Heart left ventricle (tissue), 16 donors: ENCODE data around the gene FAM219B. TPM values are rescaled to one million over a fixed set of nuclear protein-coding genes. Genes with fewer than 3 reads are reported as not detected.

Source experiments
- ATAC-seq, 4 donors: fragments of 200-7000 bp; cut with Tn5 transposase; one replicate each; pipeline ENCODE4 v1.9.1; 2020 to 2022; ENCODE audit warnings: moderate library complexity in 4 of 4, mild to moderate bottlenecking in 3 of 4, moderate number of reproducible peaks in 1 of 4
- DNase-seq, 5 donors: peaks; one replicate each; pipeline ENCODE4 v3.0.0-alpha.2; 2020
- H3K27ac ChIP-seq, 12 donors: fragments of 200-600 bp; sonication (generic) in 4 of 12; one replicate each; pipeline versions ENCODE4 v1.5.0 to v1.8.0; 2016 to 2022; ENCODE audit warnings: mild to moderate bottlenecking in 2 of 12
- H3K27me3 ChIP-seq, 9 donors: fragments of 200-600 bp; sonication (generic) in 2 of 9; one replicate each; pipeline versions ENCODE4 v1.5.1 to v1.8.0; 2016 to 2022; ENCODE audit warnings: mild to moderate bottlenecking in 3 of 9
- H3K36me3 ChIP-seq, 9 donors: fragments of 200-600 bp; sonication (generic) in 2 of 9; one replicate each; pipeline versions ENCODE4 v1.5.0 to v1.8.0; 2018 to 2022; ENCODE audit warnings: mild to moderate bottlenecking in 2 of 9
- H3K4me1 ChIP-seq, 12 donors: fragments of 200-600 bp; sonication (generic) in 4 of 12; one replicate each; pipeline versions ENCODE4 v1.5.0 to v1.8.0; 2016 to 2022; ENCODE audit warnings: mild to moderate bottlenecking in 3 of 12
- H3K4me3 ChIP-seq, 12 donors: fragments of 200-600 bp; sonication (generic) in 4 of 12; one replicate each; pipeline versions ENCODE4 v1.5.0 to v1.8.0; 2017 to 2022; ENCODE audit warnings: mild to moderate bottlenecking in 9 of 12, moderate library complexity in 4 of 12
- H3K9me3 ChIP-seq, 12 donors: fragments of 200-600 bp; sonication (generic) in 4 of 12; one replicate each; pipeline versions ENCODE4 v1.5.0 to v1.8.0; 2016 to 2022; ENCODE audit warnings: mild to moderate bottlenecking in 1 of 12
- CTCF ChIP-seq, 12 donors: fragments of 200-600 bp; sonication (generic) in 4 of 12; IDR thresholded peaks; one replicate each; pipeline versions ENCODE4 v1.5.0 to v1.8.0; 2018 to 2022; ENCODE audit warnings: antibody characterized with exemption in 12 of 12, mild to moderate bottlenecking in 5 of 12
- POLR2A ChIP-seq, 2 donors: fragments of 450-650 bp; IDR thresholded peaks; one replicate each; pipeline ENCODE4 v1.6.1; 2017; ENCODE audit warnings: antibody characterized with exemption in 2 of 2, mild to moderate bottlenecking in 2 of 2, moderate library complexity in 2 of 2
- WGBS, 4 donors: extraction: QIAGEN DNeasy Blood & Tissue Kit in 2 of 4; methylation state at CpG; one replicate each; pipeline versions ENCODE4 v1.1.5 to v1.1.7; 2013 to 2018; 5-methylcytosine and 5-hydroxymethylcytosine counted together
- intact Hi-C, 10 donors: fragments of 100-400 bp; cut with DNase I; formaldehyde crosslinking; loops; one replicate each; pipeline versions ENCODE4 v1.11.1 to v1.14.2; 2022
- polyA plus RNA-seq, 2 donors: library from polyadenylated mRNA; stranded (reverse); fragments of 200-250 nt; gene quantifications; one replicate each; pipeline ENCODE4 v1.2.3, GENCODE V29; 2013
- total RNA-seq, 9 donors: library from RNA; depleted of rRNA in 2 of 9; stranded (reverse); fragments of >200 nt in 2 of 9; fragmentation: NEBNext Ultra II Directional in 3 of 9; extraction: Animal tissue kit (Norgen Biotek cat#: 25700) in 3 of 9; gene quantifications; one replicate each; pipeline versions ENCODE4 v1.1.0 to v1.2.4, GENCODE V29; 2016 to 2023
- donor health status: ischemic (EF 13 %, LVEDD 7.1; RV severe dilation, severe dysfunction).
- donor health status: healthy with polysubstance abuse.
- donor health status: DM: no; HTN: yes; CAD: no.
- donor health status: DM: no; HTN: no; CAD: no.
- donor health status: ischemic (EF 25% LVEDD 6.9; RV normal size, moderate dysfunction).
- donor health status: ischemic (EF 25% LVEDD 5.7; RV mildly dilated, moderate dysfunction).
- donor health status: healthy.
- donor health status: DM: yes; HTN: yes; CAD: no.
- donor health status: ischemic (EF 35%, LVEDD 5.7; RV mildly dilated, moderate dysfunction).
- donor health status: nonischemic (EF 11% LVEDD 7.7; RV severe dilation, severe dysfunction).
- donor health status: DM: yes; HTN: yes; CAD: no.
- donor health status: PGD.
- donor health status: ischemic (EF 29% LVEDD 5.4; RV normal size, mild dysfunction).
- donor health status: nonischemic (EF 23%, LVEDD 6.1; RV moderate dilation, normal function).

Gene FAM219B
- total and polyA plus RNA-seq, 11 donors = 31.3 to 110 (median 86.1) TPM

GRCh38 chr15:74904190-74904805 is 2.4 kb downstream of the FAM219B start:
- TF ChIP-seq POLR2A (IDR thresholded peaks at IDR 0.05) = no peak
- no peak for TF ChIP-seq CTCF (IDR thresholded peaks at IDR 0.05)
- intact Hi-C loops = loop anchor here in 7 of 10 donors (5.0 to 10.0 kb wide), 5 partner anchors 47 to 132 kb away; partner anchors contain the start of gene ULK3 (in 3 of the 7)
- Histone ChIP-seq H3K36me3 (peaks cover 3 to 57% (median 55%) of the 10 kb centered on the region in 9 donors), H3K27me3 (no peaks in the 10 kb centered on the region), H3K4me1 (peaks cover 0 to 38% (median 24%) of the 10 kb centered on the region in 12 donors), H3K4me3 (no peak overlapping the region), H3K9me3 (no peaks in the 10 kb centered on the region), H3K27ac (no peak overlapping the region)
- 90 to 92% (median 91%) methylated on average over 7 of the region's 7 CpGs for WGBS, 4 donors
- ATAC-seq (no peak), DNase-seq (no peak)

- DNase-seq (no peak), ATAC-seq (no peak)
- WGBS, 4 donors = 93 to 100% (median 95%) methylated on average over 1 of the region's 1 CpG
- Histone ChIP-seq H3K36me3 (peaks cover 3 to 63% (median 62%) of the 10 kb centered on the region in 9 donors), H3K4me3 (no peak overlapping the region), H3K27me3 (no peaks in the 10 kb centered on the region), H3K27ac (no peak overlapping the region), H3K4me1 (peaks cover 0 to 38% (median 24%) of the 10 kb centered on the region in 12 donors), H3K9me3 (no peaks in the 10 kb centered on the region)
- intact Hi-C loops = loop anchor here in 7 of 10 donors (5.0 to 10.0 kb wide), 5 partner anchors 46 to 131 kb away; partner anchors contain the start of gene ULK3 (in 3 of the 7)
- TF ChIP-seq POLR2A (IDR thresholded peaks at IDR 0.05) (no peak), CTCF (IDR thresholded peaks at IDR 0.05) (no peak)
Measured at GRCh38 chr15:74903676-74904075, 3.0 kb downstream of the FAM219B start.

- WGBS, 4 donors = 82 to 96% (median 89%) methylated on average over 4 of the region's 4 CpGs
- DNase-seq (peak in 1 of 5 donors; percentile 7), ATAC-seq (no peak)
- no peak overlapping the region for H3K27ac ChIP-seq
- H3K4me3 ChIP-seq = no peak overlapping the region
- intact Hi-C loops = loop anchor here in 7 of 10 donors (1.0 to 10.0 kb wide), 6 partner anchors 45 to 130 kb away; partner anchors contain the start of gene ULK3 (in 4 of the 7)
- TF ChIP-seq POLR2A (IDR thresholded peaks at IDR 0.05) (no peak), CTCF (IDR thresholded peaks at IDR 0.05) (no peak)
- H3K9me3 ChIP-seq = no peaks in the 10 kb centered on the region
- peaks cover 3 to 73% (median 69%) of the 10 kb centered on the region in 9 donors for H3K36me3 ChIP-seq
- H3K4me1 ChIP-seq = peaks cover 0 to 42% (median 20%) of the 10 kb centered on the region in 12 donors
- H3K27me3 ChIP-seq = no peaks in the 10 kb centered on the region
Measured at GRCh38 chr15:74902295-74903075, 4.2 kb downstream of the FAM219B start.

GRCh38 chr15:74901612-74902063 is 5.0 kb downstream of the FAM219B start:
- ATAC-seq (peak; percentile 5 to 36 (median 19)), DNase-seq (peak in 3 of 5 donors; percentile 26 to 48 (median 32))
- peak overlapping the region in 3 of 12 donors; percentile 3 to 23 (median 9) for H3K27ac ChIP-seq
- H3K36me3 ChIP-seq = peaks cover 3 to 79% (median 71%) of the 10 kb centered on the region in 9 donors
- peaks cover 0 to 44% (median 24%) of the 10 kb centered on the region in 12 donors for H3K4me1 ChIP-seq
- intact Hi-C loops = loop anchor here in 8 of 10 donors (1.0 to 10.0 kb wide), 7 partner anchors 44 to 129 kb away; partner anchors contain the start of gene ULK3 (in 5 of the 8)
- no peaks in the 10 kb centered on the region for H3K9me3 ChIP-seq
- WGBS, 4 donors = 13 to 24% (median 19%) methylated on average over 5 of the region's 5 CpGs
- H3K4me3 ChIP-seq = no peak overlapping the region
- no peaks in the 10 kb centered on the region for H3K27me3 ChIP-seq
- peak; percentile 90 to 98 (median 95) for TF ChIP-seq CTCF (IDR thresholded peaks at IDR 0.05)
- TF ChIP-seq POLR2A (IDR thresholded peaks at IDR 0.05) = no peak
